Activated T-helper 17 cell treated with anti-CD3 and anti-CD28 coated beads, Interleukin-2, amount 50 U/mL, for 72 hours (primary cell): ENCODE data around the gene AFAP1L2. TPM values are rescaled to one million over a fixed set of nuclear protein-coding genes. Genes with fewer than 3 reads are reported as not detected.

Experiments used
- ATAC-seq: fragments of 150-1000 bp; cut with Tn5 transposase; replicated peaks from 2 replicates; pipeline ENCODE4 v1.10.0; 2021; ENCODE audit warnings: mild to moderate bottlenecking, moderate library complexity
- H3K27ac Mint-ChIP-seq: one replicate; pipeline ENCODE4 v1.8.0; 2022; ENCODE audit warnings: mixed read lengths
- H3K27me3 Mint-ChIP-seq: one replicate; pipeline ENCODE4 v1.8.0; 2022; ENCODE audit warnings: mixed read lengths
- H3K36me3 Mint-ChIP-seq: one replicate; pipeline ENCODE4 v1.8.0; 2022; ENCODE audit warnings: low read depth, mild to moderate bottlenecking, mixed read lengths
- H3K4me1 Mint-ChIP-seq: one replicate; pipeline ENCODE4 v1.8.0; 2022; ENCODE audit warnings: mixed read lengths
- H3K4me3 Mint-ChIP-seq: one replicate; pipeline ENCODE4 v1.8.0; 2022; ENCODE audit warnings: mild to moderate bottlenecking, mixed read lengths
- H3K9me3 Mint-ChIP-seq: one replicate; pipeline ENCODE4 v1.8.0; 2022; ENCODE audit warnings: mixed read lengths
- total RNA-seq, 2 donors: library from RNA; stranded (reverse); gene quantifications; one replicate each; pipeline ENCODE4 v1.2.3, GENCODE V29; 2022

The AFAP1L2 gene
- total RNA-seq, 2 donors from 2014 or later = 1.1 to 1.7 TPM

- no peak for ATAC-seq
- Mint-ChIP-seq H3K4me1 (no peaks in the 10 kb centered on the region), H3K9me3 (no peaks in the 10 kb centered on the region), H3K27ac (no peak overlapping the region), H3K4me3 (no peak overlapping the region), H3K27me3 (peaks cover 9% of the 10 kb centered on the region), H3K36me3 (no peaks in the 10 kb centered on the region)
Observed at GRCh38 chr10:114313866-114314265, 90.4 kb downstream of the AFAP1L2 start.

- H3K9me3 Mint-ChIP-seq = no peaks in the 10 kb centered on the region
- no peak for ATAC-seq
- no peaks in the 10 kb centered on the region for H3K36me3 Mint-ChIP-seq
- H3K4me1 Mint-ChIP-seq = no peaks in the 10 kb centered on the region
- no peak overlapping the region for H3K27ac Mint-ChIP-seq
- H3K4me3 Mint-ChIP-seq = no peak overlapping the region
- peaks cover 8% of the 10 kb centered on the region for H3K27me3 Mint-ChIP-seq
Observed at GRCh38 chr10:114313139-114313538, 91.2 kb downstream of the AFAP1L2 start.

GRCh38 chr10:114311496-114312209 is 92.6 kb downstream of the AFAP1L2 start:
- ATAC-seq = no peak
- Mint-ChIP-seq H3K9me3 (no peaks in the 10 kb centered on the region), H3K36me3 (no peaks in the 10 kb centered on the region), H3K27ac (no peak overlapping the region), H3K4me1 (no peaks in the 10 kb centered on the region), H3K27me3 (peaks cover 4% of the 10 kb centered on the region), H3K4me3 (no peak overlapping the region)

GRCh38 chr10:114311023-114311422 is 93.3 kb downstream of the AFAP1L2 start:
- H3K36me3 Mint-ChIP-seq = no peaks in the 10 kb centered on the region

GRCh38 chr10:114310346-114310745 is 94.0 kb downstream of the AFAP1L2 start:
- no peak for ATAC-seq
- Mint-ChIP-seq H3K27me3 (no peaks in the 10 kb centered on the region), H3K9me3 (no peaks in the 10 kb centered on the region), H3K36me3 (no peaks in the 10 kb centered on the region), H3K4me3 (no peak overlapping the region), H3K4me1 (no peaks in the 10 kb centered on the region), H3K27ac (no peak overlapping the region)

More at GRCh38 chr10:114311023-114311422, 93.3 kb downstream of the AFAP1L2 start:
- no peak for ATAC-seq
- no peaks in the 10 kb centered on the region for H3K4me1 Mint-ChIP-seq
- H3K4me3 Mint-ChIP-seq = no peak overlapping the region
- no peaks in the 10 kb centered on the region for H3K9me3 Mint-ChIP-seq
- no peaks in the 10 kb centered on the region for H3K27me3 Mint-ChIP-seq
- no peak overlapping the region for H3K27ac Mint-ChIP-seq

GRCh38 chr10:114309364-114309651 is 95.0 kb downstream of the AFAP1L2 start:
- Mint-ChIP-seq H3K4me1 (no peaks in the 10 kb centered on the region), H3K4me3 (no peak overlapping the region), H3K27ac (no peak overlapping the region), H3K9me3 (no peaks in the 10 kb centered on the region), H3K27me3 (no peaks in the 10 kb centered on the region), H3K36me3 (no peaks in the 10 kb centered on the region)
- ATAC-seq = no peak

- no peaks in the 10 kb centered on the region for H3K27me3 Mint-ChIP-seq
- H3K9me3 Mint-ChIP-seq = no peaks in the 10 kb centered on the region
- no peak overlapping the region for H3K4me3 Mint-ChIP-seq
- peaks cover 4% of the 10 kb centered on the region for H3K4me1 Mint-ChIP-seq
- no peaks in the 10 kb centered on the region for H3K36me3 Mint-ChIP-seq
- no peak for ATAC-seq
- H3K27ac Mint-ChIP-seq = no peak overlapping the region
Observed at GRCh38 chr10:114308531-114309363, 95.6 kb downstream of the AFAP1L2 start.

GRCh38 chr10:114307731-114308130 is 96.6 kb downstream of the AFAP1L2 start:
- H3K4me1 Mint-ChIP-seq = peaks cover 5% of the 10 kb centered on the region
- H3K4me3 Mint-ChIP-seq = no peak overlapping the region
- no peaks in the 10 kb centered on the region for H3K9me3 Mint-ChIP-seq
- no peaks in the 10 kb centered on the region for H3K27me3 Mint-ChIP-seq
- H3K36me3 Mint-ChIP-seq = no peaks in the 10 kb centered on the region
- ATAC-seq = no peak
- H3K27ac Mint-ChIP-seq = no peak overlapping the region

- Mint-ChIP-seq H3K9me3 (no peaks in the 10 kb centered on the region), H3K27ac (no peak overlapping the region), H3K36me3 (no peaks in the 10 kb centered on the region), H3K27me3 (no peaks in the 10 kb centered on the region), H3K4me3 (no peak overlapping the region), H3K4me1 (peaks cover 5% of the 10 kb centered on the region)
- no peak for ATAC-seq
Observed at GRCh38 chr10:114306116-114306973, 98.0 kb downstream of the AFAP1L2 start.

GRCh38 chr10:114305521-114305925 is 98.8 kb downstream of the AFAP1L2 start:
- Mint-ChIP-seq H3K9me3 (no peaks in the 10 kb centered on the region), H3K4me3 (peak overlapping the region; percentile 82)

GRCh38 chr10:114304571-114305421 is 99.5 kb downstream of the AFAP1L2 start:
- Mint-ChIP-seq H3K27ac (peak overlapping the region; percentile 21), H3K4me3 (peak overlapping the region; percentile 82), H3K4me1 (peaks cover 5% of the 10 kb centered on the region)

More at GRCh38 chr10:114305521-114305925, 98.8 kb downstream of the AFAP1L2 start:
- H3K4me1 Mint-ChIP-seq = peaks cover 5% of the 10 kb centered on the region
- no peaks in the 10 kb centered on the region for H3K27me3 Mint-ChIP-seq
- no peak overlapping the region for H3K27ac Mint-ChIP-seq
- ATAC-seq = no peak
- no peaks in the 10 kb centered on the region for H3K36me3 Mint-ChIP-seq

GRCh38 chr10:114304017-114304570 is 100.2 kb downstream of the AFAP1L2 start:
- Mint-ChIP-seq H3K36me3 (no peaks in the 10 kb centered on the region), H3K4me1 (peaks cover 5% of the 10 kb centered on the region), H3K9me3 (no peaks in the 10 kb centered on the region), H3K27ac (peak overlapping the region; percentile 21), H3K4me3 (peak overlapping the region; percentile 82), H3K27me3 (no peaks in the 10 kb centered on the region)
- ATAC-seq = peak; percentile 78

More at GRCh38 chr10:114304571-114305421, 99.5 kb downstream of the AFAP1L2 start:
- Mint-ChIP-seq H3K9me3 (no peaks in the 10 kb centered on the region), H3K36me3 (no peaks in the 10 kb centered on the region), H3K27me3 (no peaks in the 10 kb centered on the region)
- ATAC-seq = peak; percentile 77

- H3K4me3 Mint-ChIP-seq = peak overlapping the region; percentile 82
- peaks cover 5% of the 10 kb centered on the region for H3K4me1 Mint-ChIP-seq
Observed at GRCh38 chr10:114303556-114303955, 100.7 kb downstream of the AFAP1L2 start.

More at GRCh38 chr10:114303556-114303955, 100.7 kb downstream of the AFAP1L2 start:
- peak; percentile 5 for ATAC-seq
- no peaks in the 10 kb centered on the region for H3K9me3 Mint-ChIP-seq
- no peaks in the 10 kb centered on the region for H3K27me3 Mint-ChIP-seq
- H3K27ac Mint-ChIP-seq = peak overlapping the region; percentile 21
- no peaks in the 10 kb centered on the region for H3K36me3 Mint-ChIP-seq
